HG02885 (cell line): Measurements from ENCODE around the gene PRRG1.
"Not testable (repeated sequence)": the region's sequence is repeated elsewhere in the genome, so short reads cannot be mapped to it uniquely, and the experiment has no call there.

ENCODE experiments used
- ATAC-seq: cut with Tn5 transposase; IDR thresholded peaks from one replicate; pipeline ENCODE4 v1.9.1; 2021; ENCODE audit warnings: mild to moderate bottlenecking; ENCODE audit not compliant: unreplicated experiment, poor library complexity

PRRG1 gene

GRCh38 chrX:37371578-37371991 is 22.4 kb downstream of the PRRG1 start:
- ATAC-seq, result no peak

DNA sequence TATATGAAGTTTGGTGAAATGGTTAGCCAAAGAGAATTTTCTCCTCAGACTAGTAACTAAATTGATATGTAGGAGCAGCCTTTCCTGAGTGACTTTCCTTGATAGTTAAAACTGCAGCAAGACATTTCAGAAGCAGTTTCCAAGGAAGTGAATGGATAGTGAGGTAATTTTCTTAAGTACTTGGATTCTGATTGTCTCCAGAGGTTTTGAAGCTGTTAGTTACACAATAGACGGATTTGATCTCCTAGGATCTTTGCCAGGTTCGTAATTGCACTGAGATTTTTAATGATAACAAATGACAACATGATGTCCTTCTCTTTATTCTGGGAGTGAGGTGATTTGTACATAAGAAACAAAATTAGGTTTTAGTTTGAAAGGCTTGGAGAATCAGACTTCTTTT is 29.2 kb downstream of the PRRG1 start:
- no peak for ATAC-seq

DNA sequence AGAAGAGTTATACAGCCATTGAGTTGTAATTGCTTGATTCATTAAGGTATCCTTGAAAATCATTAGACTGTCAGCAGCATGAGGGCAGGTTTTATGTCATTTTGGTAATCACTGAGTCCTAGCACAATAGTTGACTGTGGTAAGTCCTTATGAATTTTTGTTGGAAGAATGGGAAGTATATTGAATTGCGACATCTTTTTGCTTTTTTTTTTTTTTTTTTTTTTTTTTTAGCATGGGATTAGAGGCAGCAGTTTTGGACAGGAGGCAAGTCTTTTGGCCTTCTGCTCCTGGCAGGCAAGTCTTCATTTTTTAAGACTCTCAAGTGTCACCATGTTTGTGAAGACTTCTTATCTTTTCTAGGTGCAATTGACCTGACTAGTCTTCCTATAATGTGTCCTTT is 29.7 kb downstream of the PRRG1 start:
- ATAC-seq, result no peak

DNA sequence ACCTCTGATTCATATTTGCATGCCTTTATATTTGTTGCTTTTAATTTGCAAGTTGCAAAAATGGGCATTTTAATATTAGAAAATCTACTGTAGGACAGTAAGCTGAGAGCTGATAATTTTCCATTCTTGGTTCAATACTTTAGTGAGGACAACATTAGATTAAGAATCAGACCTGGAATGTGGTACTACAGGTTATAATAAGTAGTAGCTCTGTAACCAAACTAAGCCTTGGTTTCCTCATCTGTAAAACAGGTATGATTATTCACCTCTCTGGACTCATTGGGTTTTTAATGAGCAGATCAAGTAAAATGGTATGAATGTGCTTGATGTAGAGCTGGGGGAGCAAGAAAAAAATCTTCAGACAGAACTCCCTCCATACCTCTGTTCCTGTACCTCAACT is 31.1 kb downstream of the PRRG1 start:
- ATAC-seq, result no peak

GRCh38 chrX:37380924-37381323 is 31.8 kb downstream of the PRRG1 start:
- ATAC-seq, result no peak

- no peak for ATAC-seq
Observed at GRCh38 chrX:37383313-37383712, 34.1 kb downstream of the PRRG1 start.

GRCh38 chrX:37388413-37388812 is 39.2 kb downstream of the PRRG1 start:
- ATAC-seq, result no peak

GRCh38 chrX:37405956-37406355 is 56.8 kb downstream of the PRRG1 start:
- no peak for ATAC-seq

- no peak for ATAC-seq
Observed at GRCh38 chrX:37407736-37408135, 58.6 kb downstream of the PRRG1 start.

DNA sequence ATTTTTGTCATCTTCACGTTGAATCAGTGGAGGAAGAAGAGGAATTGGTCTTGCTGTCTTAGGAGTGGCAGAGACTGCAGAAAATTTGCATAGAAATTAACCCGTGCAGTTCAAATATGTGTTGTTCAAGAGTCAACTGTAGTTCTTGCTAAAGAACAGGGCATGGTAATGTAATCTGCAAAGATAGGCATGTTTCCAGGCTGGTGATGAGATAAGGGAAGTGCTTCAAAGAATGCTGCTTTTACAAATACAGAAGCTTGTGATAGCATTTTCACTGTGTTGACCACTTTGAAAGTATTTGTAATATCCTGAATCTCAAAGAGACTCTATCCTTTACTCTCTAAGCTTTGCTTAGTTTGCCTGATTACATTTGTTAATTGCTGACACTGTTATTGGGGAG is 60.1 kb downstream of the PRRG1 start:
- ATAC-seq, result no peak

DNA sequence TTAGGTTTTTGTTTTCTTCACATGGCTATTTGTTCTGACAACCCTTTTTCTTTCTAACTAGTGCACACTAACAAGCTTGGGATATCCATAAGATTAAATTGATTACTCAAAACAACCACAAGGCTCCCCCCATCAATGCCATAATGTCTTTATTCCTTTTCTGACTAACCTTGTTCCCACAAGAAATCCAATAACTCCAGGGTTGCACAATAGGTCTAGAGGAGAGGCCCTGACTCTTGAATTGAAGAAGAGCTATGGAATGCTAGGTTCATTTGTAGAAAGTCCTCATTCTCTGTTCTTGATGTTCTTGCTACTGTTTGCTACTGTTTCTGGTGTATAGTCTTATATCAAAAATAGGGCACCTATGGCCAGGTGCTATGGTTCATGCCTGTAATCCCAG is 71.0 kb downstream of the PRRG1 start:
- ATAC-seq, result no peak

- ATAC-seq, result no peak
Observed at GRCh38 chrX:37420756-37421155, 71.6 kb downstream of the PRRG1 start.

GRCh38 chrX:37424000-37424429 is 74.9 kb downstream of the PRRG1 start:
- no peak for ATAC-seq

DNA sequence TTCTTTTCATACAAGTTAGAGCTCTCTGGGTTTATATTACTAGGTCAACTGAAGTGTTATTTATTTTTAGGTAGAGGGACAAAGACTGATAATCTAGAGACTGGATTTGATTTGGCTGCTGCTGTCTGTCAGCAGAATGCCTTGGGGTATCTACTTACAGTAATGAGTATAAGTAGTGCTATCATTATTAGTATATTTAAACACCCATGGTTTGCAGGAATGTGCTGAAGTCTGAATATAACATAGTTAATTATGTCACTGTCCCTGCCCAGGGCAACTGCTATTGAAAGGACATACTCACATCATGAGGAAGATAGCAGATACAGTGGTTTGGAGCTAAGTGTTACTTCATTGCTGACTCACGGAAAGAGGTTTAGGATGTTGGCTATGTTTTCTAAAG is 76.2 kb downstream of the PRRG1 start:
- ATAC-seq, result no peak

- ATAC-seq, result not testable (repeated sequence)
Observed at GRCh38 chrX:37428962-37429361, 79.8 kb downstream of the PRRG1 start.

GRCh38 chrX:37434362-37434761 is 85.2 kb downstream of the PRRG1 start:
- ATAC-seq, result no peak

- no peak for ATAC-seq
Observed at GRCh38 chrX:37437160-37437559, 88.0 kb downstream of the PRRG1 start.

DNA sequence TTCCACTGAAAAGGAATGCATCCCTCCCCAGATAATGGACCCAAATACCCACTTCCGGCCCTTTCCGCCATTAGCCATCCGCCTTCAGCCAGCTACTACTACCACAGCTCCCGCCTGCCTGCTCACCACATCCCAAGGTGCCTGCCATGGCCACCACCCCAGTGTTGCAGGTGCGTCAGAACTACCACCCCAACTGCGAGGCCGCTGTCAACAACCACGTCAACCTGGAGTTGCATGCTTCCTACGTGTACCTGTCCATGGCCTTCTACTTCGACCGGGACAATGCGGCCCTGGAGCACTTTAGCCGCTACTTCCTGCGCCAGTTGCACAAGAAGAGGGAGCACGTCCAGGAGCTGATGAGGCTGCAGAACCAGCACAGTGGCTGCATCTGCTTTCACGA is 92.2 kb downstream of the PRRG1 start:
- ATAC-seq, result no peak

DNA sequence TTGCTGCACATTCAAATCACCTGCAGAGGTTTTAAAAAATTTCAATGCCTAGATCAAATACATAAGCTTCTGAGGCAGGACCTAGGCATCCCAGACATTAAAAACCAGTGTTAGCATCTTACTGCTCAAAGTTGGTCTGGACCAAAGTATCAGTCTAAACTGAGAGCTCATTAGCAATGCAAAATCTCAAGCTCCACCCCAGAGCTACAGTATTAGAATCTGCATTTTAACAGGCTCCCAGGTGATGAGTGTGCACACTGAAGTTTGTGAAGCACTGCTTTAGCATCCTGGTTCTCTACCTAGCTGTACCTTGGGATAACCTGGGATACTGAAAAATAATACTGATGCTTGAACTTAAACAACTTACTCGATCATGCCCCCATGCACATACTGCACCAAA is 96.0 kb downstream of the PRRG1 start:
- ATAC-seq, result no peak

GRCh38 chrX:37453821-37454220 is 104.7 kb downstream of the PRRG1 start:
- no peak for ATAC-seq

DNA sequence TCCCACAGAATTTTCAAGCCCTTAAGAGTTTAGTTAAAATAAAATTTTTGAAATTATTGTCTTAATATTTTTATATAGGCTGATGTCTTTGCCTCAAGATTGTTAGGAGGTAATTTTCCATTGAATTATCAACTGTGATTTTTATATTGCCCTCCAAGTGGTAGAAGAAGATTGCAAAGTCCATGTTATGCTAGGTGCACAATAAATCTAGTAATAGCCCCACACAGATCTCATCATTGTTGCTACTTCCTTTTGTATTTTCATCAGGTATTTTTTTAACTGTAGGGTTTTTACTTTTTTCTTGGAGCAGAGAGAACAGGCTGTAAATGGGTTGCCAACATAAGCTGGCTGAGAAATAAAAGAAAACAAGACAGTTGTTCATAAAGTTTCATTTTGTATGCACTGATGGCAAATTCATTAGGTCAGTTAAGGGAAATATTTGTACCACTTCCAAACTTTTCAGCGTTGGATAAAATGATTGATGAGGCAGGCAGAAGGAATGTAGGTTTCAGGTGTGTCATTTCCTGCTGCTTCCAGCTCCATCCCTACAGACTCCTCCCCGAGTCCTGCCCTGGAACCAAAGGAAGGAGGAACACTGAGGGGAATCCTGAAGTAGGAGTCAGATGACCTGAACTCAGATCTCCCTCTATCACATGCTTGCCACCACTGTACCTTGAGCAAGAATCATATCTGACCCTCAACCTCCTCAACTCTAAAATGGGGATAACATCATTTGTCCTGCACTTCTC is 105.5 kb downstream of the PRRG1 start:
- no peak for ATAC-seq

- ATAC-seq, result no peak
Observed at GRCh38 chrX:37455381-37455780, 106.2 kb downstream of the PRRG1 start.

DNA sequence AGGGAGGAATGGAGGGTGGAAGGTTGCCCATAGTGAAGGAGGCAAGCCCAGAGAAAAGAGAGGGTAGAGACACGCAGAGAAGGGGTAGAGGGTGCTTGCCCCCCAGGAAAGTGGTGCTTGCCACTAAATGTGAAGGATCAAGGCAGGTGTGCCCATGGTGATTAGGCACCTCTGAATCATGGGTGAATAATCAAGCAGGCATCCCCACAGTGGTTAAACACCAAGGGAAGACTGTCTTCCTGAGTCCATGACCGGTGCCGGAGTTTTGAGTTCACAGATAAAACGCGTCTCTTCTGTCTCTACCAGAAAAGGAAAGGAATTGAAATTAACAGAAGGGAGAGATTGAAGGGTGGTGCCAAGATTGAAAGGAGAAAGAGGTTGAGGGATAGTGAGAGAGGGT is 111.1 kb downstream of the PRRG1 start:
- not testable (repeated sequence) for ATAC-seq
